Calu3 (cell line): ENCODE results near the gene NAV2. TPM values are rescaled to one million over a fixed set of nuclear protein-coding genes. Genes with fewer than 3 reads are reported as not detected.

Experiments
- BruUV-seq: library from RNA; stranded (reverse); fragments of 400-500 nt; replicated peaks from 2 replicates; lab custom pipeline; 2021; lab: Mats Ljungman, UMichigan
- CTCF ChIA-PET: fragments of 300-600 bp; sonication (Branson Sonifier 250); formaldehyde crosslinking; loops from one replicate; lab custom pipeline; 2022; ENCODE audit warnings: antibody characterized with exemption; lab: Charles Lee
- DNase-seq: peaks from one replicate; pipeline ENCODE4 v3.0.0; 2022
- H3K27ac Mint-ChIP-seq: one replicate; pipeline ENCODE4 v1.8.0; 2022; ENCODE audit warnings: mixed read lengths; ENCODE audit not compliant: unreplicated experiment
- H3K27me3 Mint-ChIP-seq: one replicate; pipeline ENCODE4 v1.8.0; 2022; ENCODE audit warnings: mixed read lengths; ENCODE audit not compliant: unreplicated experiment
- H3K36me3 Mint-ChIP-seq: one replicate; pipeline ENCODE4 v1.8.0; 2022; ENCODE audit warnings: mild to moderate bottlenecking, moderate library complexity, mixed read lengths; ENCODE audit not compliant: insufficient read depth, unreplicated experiment
- H3K4me1 Mint-ChIP-seq: one replicate; pipeline ENCODE4 v1.8.0; 2022; ENCODE audit warnings: mild to moderate bottlenecking, low read depth, mixed read lengths; ENCODE audit not compliant: unreplicated experiment
- H3K4me3 Mint-ChIP-seq: one replicate; pipeline ENCODE4 v1.8.0; 2022; ENCODE audit warnings: mild to moderate bottlenecking, low read depth, moderate library complexity, mixed read lengths; ENCODE audit not compliant: unreplicated experiment
- H3K9me3 Mint-ChIP-seq: one replicate; pipeline ENCODE4 v1.8.0; 2022; ENCODE audit warnings: low read depth, mixed read lengths; ENCODE audit not compliant: unreplicated experiment
- CTCF ChIP-seq: fragments of 200-600 bp; IDR thresholded peaks from one replicate; pipeline ENCODE4 v1.8.0; 2022; ENCODE audit warnings: antibody characterized with exemption; ENCODE audit not compliant: unreplicated experiment
- intact Hi-C: fragments of 100-400 bp; cut with micrococcal nuclease; formaldehyde crosslinking; loops from one replicate; pipeline ENCODE4 v1.10.0; 2022; ENCODE audit not compliant: unreplicated experiment
- total RNA-seq: library from RNA; stranded (reverse); gene quantifications from 2 replicates; pipeline ENCODE4 v1.2.3, GENCODE V29; 2022

NAV2 gene
- total RNA-seq, 1 experiment from 2014 or later: 21.4 TPM

GRCh38 chr11:19800714-19801519 is 88.3 kb downstream of the NAV2 start:
- peaks cover 48% of the 10 kb centered on the region for H3K4me1 Mint-ChIP-seq
- H3K36me3 Mint-ChIP-seq: peaks cover 20% of the 10 kb centered on the region
- intact Hi-C loops: loop anchor here (2.0 kb wide), 1 partner anchor 58 kb away; no protein-coding TSS in a partner anchor
- peak overlapping the region; percentile 47 for H3K27ac Mint-ChIP-seq
- no peak for DNase-seq
- H3K4me3 Mint-ChIP-seq: no peak overlapping the region
- CTCF ChIA-PET: no interaction called here
- no TSS peak for BruUV-seq
- H3K27me3 Mint-ChIP-seq: no peaks in the 10 kb centered on the region
- H3K9me3 Mint-ChIP-seq: no peaks in the 10 kb centered on the region
- no peak for TF ChIP-seq CTCF

GRCh38 chr11:19802773-19803293 is 90.2 kb downstream of the NAV2 start:
- Mint-ChIP-seq H3K36me3 (peaks cover 20% of the 10 kb centered on the region), H3K27ac (peak overlapping the region; percentile 94), H3K4me1 (peaks cover 56% of the 10 kb centered on the region), H3K4me3 (no peak overlapping the region), H3K9me3 (no peaks in the 10 kb centered on the region), H3K27me3 (no peaks in the 10 kb centered on the region)
- no peak for TF ChIP-seq CTCF
- intact Hi-C loops: loop anchor here (1.0 kb wide), 1 partner anchor 100 kb away; no protein-coding TSS in a partner anchor
- no peak for DNase-seq
- no TSS peak for BruUV-seq
- CTCF ChIA-PET: interaction anchor here (0.6 to 1.1 kb wide), 3 partner anchors 8 to 25 kb away, joined by 4 to 6 read pairs (median 4); no protein-coding TSS in a partner anchor

GRCh38 chr11:19803506-19803998 is 90.9 kb downstream of the NAV2 start:
- DNase-seq: peak; percentile 68
- Mint-ChIP-seq H3K36me3 (peaks cover 20% of the 10 kb centered on the region), H3K27ac (peak overlapping the region; percentile 94), H3K4me3 (peak overlapping the region; percentile 41), H3K9me3 (no peaks in the 10 kb centered on the region), H3K27me3 (no peaks in the 10 kb centered on the region), H3K4me1 (peaks cover 63% of the 10 kb centered on the region)
- no TSS peak for BruUV-seq
- CTCF ChIA-PET: no interaction called here
- intact Hi-C loops: loop anchor here (1.0 kb wide), 1 partner anchor 100 kb away; no protein-coding TSS in a partner anchor
- TF ChIP-seq CTCF: no peak

- TF ChIP-seq CTCF: no peak
- H3K4me3 Mint-ChIP-seq: no peak overlapping the region
- DNase-seq: no peak
- H3K27ac Mint-ChIP-seq: peak overlapping the region; percentile 94
- intact Hi-C loops: loop anchor here (2.0 kb wide), 1 partner anchor 53 kb away; no protein-coding TSS in a partner anchor
- H3K9me3 Mint-ChIP-seq: no peaks in the 10 kb centered on the region
- CTCF ChIA-PET: no interaction called here
- peaks cover 18% of the 10 kb centered on the region for H3K36me3 Mint-ChIP-seq
- H3K4me1 Mint-ChIP-seq: peaks cover 58% of the 10 kb centered on the region
- no TSS peak for BruUV-seq
- no peaks in the 10 kb centered on the region for H3K27me3 Mint-ChIP-seq
Measured at GRCh38 chr11:19805376-19805775, 92.7 kb downstream of the NAV2 start.
